Posterior vena cava (tissue), 2 donors: ENCODE data around the gene TADA2B. TPM values are rescaled to one million over a fixed set of nuclear protein-coding genes. Genes with fewer than 3 reads are reported as not detected.

ENCODE experiments used
- DNase-seq: peaks from one replicate; pipeline ENCODE4 v3.0.0-alpha.2; 2020; ENCODE audit warnings: low spot score
- intact Hi-C, 2 donors: fragments of 100-400 bp; cut with DNase I; formaldehyde crosslinking; loops; one replicate each; pipeline versions ENCODE4 v1.14.1 to v1.14.2; 2022 to 2023
- total RNA-seq, 2 donors: library from RNA; stranded (reverse); fragmentation: NEBNext Ultra II Directional; extraction: Animal tissue kit (Norgen Biotek cat#: 25700); gene quantifications; one replicate each; pipeline ENCODE4 v1.2.1, GENCODE V29; 2021
- donor health status: DM: yes; HTN: yes; CAD: no.
- donor health status: DM: yes; HTN: yes; CAD: no.

The TADA2B gene
- total RNA-seq, 2 donors from 2014 or later = 16.8 to 19.7 TPM

- intact Hi-C loops = no loop called here
- no peak for DNase-seq
Observed at GRCh38 chr4:7031558-7032449, 11.4 kb upstream of the TADA2B start.

GRCh38 chr4:7032596-7032995 lies 10.6 kb upstream of the TADA2B start:
- intact Hi-C loops = no loop called here
- no peak for DNase-seq

DNA sequence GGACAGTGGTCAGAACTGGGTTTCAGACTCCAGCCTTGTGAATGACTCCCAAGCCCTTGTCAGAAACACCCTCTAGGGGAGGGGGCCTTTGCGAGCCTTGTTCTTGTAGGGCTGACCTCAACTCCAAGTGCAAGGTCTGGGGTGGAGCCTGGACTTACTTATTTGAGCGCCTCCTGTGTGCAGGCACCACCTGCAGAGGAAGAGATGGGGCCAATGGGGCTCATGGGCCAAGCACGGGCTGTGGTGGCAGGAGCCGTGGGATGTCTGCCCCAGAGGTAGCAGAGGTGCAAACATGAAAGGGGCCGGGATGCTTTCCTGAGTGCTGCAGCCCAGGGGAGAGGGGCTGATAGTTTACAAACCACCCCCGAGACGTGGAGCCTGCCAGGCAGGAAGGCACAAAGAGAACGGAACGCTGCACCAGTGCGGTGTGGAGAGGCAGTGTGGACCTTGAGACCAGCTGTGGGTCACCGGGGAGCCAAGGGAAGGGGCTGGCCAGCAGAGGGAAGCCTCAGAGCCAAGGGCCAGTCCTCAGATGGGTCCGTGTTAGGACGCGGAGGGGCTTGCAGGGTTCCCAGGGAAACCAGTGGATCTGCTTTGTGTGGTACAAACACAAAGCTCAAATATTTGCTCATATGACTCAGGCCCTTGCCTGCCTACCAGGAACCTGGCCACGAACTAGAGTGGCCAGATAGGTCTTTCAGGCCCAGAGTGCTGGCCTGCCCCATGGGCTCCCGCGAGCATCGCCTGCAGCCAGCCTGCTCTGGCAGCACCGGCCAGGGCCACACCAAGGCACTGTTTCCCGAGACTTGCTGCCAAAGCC lies 8.7 kb upstream of the TADA2B start:
- peak; percentile 67 for DNase-seq
- intact Hi-C loops = no loop called here

DNA sequence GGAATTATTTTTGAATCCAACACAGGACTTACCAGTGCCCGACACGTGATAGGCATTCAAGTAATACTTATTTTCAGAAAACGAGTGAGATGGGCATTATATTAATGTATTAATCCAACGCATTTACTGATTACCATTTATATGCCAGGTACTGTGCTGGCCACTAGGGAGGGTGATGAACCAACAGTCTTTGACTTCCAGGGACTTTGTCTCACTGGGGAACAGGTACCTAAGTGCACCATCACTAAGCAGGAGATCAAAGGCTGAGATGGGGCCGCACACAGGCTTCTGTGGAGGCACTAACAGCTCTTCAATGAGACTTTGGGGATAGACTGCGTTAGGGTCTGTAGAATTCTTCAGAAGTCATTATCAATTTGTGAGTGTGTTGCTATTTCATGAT lies 5.7 kb upstream of the TADA2B start:
- intact Hi-C loops = no loop called here
- no peak for DNase-seq

DNA sequence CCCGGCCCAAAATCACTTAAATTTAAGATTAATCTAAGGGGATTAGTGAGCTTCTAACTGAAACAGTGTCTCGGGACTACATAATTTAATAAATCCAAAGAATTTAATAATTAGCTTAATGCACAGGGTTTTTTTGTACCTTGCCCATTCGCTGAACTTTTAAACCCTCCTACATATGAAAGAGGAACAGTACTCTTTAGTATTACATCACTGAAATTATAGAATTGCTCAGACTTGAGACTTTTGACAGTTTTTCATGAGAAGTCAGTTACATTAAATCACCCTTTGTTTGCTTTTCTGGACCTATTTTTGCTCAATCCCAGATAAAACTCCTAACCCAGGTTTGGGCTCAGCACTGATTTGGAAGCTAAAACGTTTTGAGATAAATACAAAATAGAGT lies 2.4 kb upstream of the TADA2B start:
- intact Hi-C loops = no loop called here
- DNase-seq = no peak

DNA sequence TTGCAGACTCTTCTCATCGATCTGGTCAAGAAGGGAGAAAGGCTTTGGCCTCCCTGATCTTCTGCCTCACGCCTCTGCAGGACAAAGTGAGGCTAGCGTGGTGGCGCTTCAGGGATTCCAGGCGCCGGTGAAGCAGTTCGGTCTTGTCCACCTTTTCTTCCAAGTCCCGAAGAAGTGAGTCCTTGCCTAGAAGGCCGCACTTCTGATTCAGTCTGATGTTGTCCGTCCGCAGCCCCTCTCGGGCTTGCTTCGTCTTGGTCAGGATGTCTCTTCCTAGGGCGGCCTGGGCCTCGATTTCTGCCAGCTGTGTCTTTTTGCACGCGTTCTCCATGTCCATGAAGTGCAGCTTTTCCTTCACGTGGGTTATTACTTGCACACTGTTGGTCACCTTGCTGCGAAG lies 1.9 kb upstream of the TADA2B start:
- intact Hi-C loops = no loop called here
- DNase-seq = no peak

- intact Hi-C loops = no loop called here
- DNase-seq = no peak
Observed at GRCh38 chr4:7041801-7042502, 1.2 kb upstream of the TADA2B start.

DNA sequence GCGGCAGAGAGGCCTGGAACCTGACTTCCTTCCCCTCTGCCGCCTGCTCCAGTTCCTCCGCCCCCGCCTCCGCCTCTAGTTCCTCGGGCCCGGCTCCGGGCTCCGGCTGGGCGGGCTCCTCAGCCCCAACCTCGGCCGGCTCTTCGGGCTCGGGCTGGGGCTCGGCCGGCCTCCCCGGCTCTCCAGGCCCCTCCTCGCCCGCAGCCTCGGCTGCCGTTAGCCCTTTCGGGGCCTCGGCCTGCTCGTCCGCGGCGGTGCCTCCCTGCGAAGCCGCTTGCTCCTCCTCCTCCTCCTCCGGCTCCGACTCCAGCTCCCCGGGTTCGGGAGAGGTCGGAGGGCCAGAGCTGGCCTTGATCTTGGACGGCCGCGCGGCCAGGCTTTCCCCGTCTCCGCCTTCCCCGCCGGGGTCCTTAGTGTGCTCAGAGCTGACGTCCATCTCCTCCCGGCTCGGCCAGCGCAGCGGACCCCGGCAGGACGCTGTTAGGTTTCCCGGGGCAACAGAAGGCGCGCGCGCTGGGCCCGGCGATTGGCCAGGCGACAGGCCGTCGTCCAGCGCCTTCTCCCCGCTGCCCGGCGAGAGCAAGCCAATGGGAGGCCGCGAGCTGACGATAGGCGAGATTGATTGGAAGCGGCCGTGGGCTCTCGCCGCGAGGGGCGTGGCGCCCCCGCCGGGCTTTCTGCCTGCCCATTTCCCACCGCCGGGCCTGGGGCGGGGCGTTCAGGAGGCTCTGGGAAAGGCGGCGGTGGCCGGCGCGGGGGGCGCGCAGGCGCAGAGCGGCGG lies 479 bp upstream of the TADA2B start:
- intact Hi-C loops = no loop called here
- peak; percentile 99 for DNase-seq

DNA sequence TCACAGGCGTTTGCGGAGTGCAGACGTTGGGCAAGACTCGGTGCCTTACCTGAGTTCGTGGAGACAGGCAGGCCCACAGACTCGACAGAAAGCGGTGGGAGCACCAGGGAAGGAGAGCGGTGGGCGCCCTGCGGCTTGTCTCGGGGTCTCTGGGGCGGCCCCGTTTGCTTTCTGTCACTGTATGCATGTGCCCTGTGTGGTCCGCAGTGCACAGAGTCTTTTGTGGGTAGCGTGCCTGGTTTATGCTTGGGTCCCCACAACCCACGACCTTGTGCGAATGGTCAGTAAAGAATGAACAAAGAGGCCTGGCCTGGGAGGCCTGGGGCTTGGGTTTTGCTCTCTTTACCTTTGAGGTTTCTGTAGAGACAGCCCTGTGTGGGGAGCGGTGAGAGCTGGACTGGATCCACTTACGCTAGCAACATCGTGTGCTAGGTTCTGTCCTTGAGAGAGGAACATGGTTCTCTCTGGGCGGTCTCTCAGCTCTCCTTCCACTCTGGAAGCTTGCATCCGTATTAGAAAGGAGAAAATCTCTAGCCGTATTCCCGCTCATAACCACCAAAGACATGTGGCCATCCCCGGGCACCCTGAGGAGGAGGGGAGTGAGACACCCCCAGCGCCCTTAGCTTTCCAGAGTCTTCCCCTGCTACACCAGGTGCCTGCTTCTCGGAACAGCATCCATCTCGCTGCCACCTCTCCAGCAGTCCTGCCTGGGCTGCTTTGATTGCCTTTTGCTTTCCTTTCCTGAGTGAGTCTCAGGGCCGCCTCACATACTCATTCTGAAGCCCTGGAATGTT lies 1.2 kb downstream of the TADA2B start:
- intact Hi-C loops = loop anchor here in 1 of 2 donors (1.0 kb wide), 1 partner anchor 42 kb away; no protein-coding TSS in a partner anchor

DNA sequence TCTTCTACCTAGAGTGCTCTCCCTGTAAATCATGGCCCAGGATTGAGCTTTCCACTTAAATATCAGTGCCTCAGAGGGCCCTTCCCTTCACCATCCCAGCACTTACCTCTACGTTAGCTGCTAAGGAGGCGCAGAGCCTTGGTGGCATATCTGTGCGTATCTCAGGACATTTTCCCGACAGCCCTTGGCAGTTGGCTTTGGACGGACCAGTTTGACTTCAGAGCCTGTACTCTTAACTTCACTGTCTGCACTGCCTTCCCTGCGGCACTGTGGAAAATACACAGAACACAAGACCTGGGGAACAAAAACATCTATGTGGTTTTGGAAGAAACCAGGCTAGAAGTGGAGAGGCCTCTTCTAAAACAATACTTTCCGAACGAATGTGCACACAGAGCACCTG lies 2.4 kb downstream of the TADA2B start:
- no peak for DNase-seq
- intact Hi-C loops = no loop called here

More for the DNA sequence above, 1.2 kb downstream of the TADA2B start:
- no peak for DNase-seq

- intact Hi-C loops = no loop called here
- DNase-seq = no peak
Observed at GRCh38 chr4:7045961-7046921, 3.1 kb downstream of the TADA2B start.

- no peak for DNase-seq
- intact Hi-C loops = no loop called here
Observed at GRCh38 chr4:7046971-7047370, 3.8 kb downstream of the TADA2B start.

- no peak for DNase-seq
- intact Hi-C loops = no loop called here
Observed at GRCh38 chr4:7048642-7049041, 5.5 kb downstream of the TADA2B start.

- DNase-seq = no peak
- intact Hi-C loops = no loop called here
Observed at GRCh38 chr4:7049295-7049694, 6.1 kb downstream of the TADA2B start.

- DNase-seq = no peak
- intact Hi-C loops = no loop called here
Observed at GRCh38 chr4:7049739-7050138, 6.6 kb downstream of the TADA2B start.

GRCh38 chr4:7050481-7051143 lies 7.4 kb downstream of the TADA2B start:
- intact Hi-C loops = no loop called here
- no peak for DNase-seq

- intact Hi-C loops = no loop called here
- no peak for DNase-seq
Observed at GRCh38 chr4:7051144-7051495, 7.9 kb downstream of the TADA2B start.
